Psoas muscle (tissue), 8 donors: ENCODE data around the gene OPA3. TPM values are rescaled to one million over a fixed set of nuclear protein-coding genes. Genes with fewer than 3 reads are reported as not detected.

ENCODE experiments used
- ATAC-seq, 4 donors: fragments of 200-7000 bp; cut with Tn5 transposase; one replicate each; pipeline ENCODE4 v1.9.1; 2020; ENCODE audit warnings: moderate library complexity in 3 of 4, mild to moderate bottlenecking in 2 of 4
- DNase-seq, 2 donors: peaks; one replicate each; pipeline ENCODE4 v3.0.0-alpha.2; 2020
- H3K27ac ChIP-seq: fragments of 200-600 bp; one replicate; pipeline ENCODE4 v1.8.0; 2022
- H3K27me3 ChIP-seq, 3 donors: fragments of 200-600 bp in 1 of 3; one replicate each; pipeline versions ENCODE4 v1.6.1 to v1.8.0; 2013 to 2022; ENCODE audit warnings: low read length in 2 of 3, mild to moderate bottlenecking in 2 of 3, moderate library complexity in 1 of 3; ENCODE audit not compliant: insufficient read depth in 3 of 3
- H3K36me3 ChIP-seq, 2 donors: fragments of 200-600 bp in 1 of 2; one replicate each; pipeline versions ENCODE4 v1.6.1 to v1.8.0; 2013 to 2022; ENCODE audit warnings: low read depth in 1 of 2, mild to moderate bottlenecking in 1 of 2, moderate library complexity in 1 of 2; ENCODE audit not compliant: insufficient read depth in 1 of 2
- H3K4me1 ChIP-seq: fragments of 200-600 bp; one replicate; pipeline ENCODE4 v1.8.0; 2022
- H3K4me3 ChIP-seq: fragments of 200-600 bp; one replicate; pipeline ENCODE4 v1.8.0; 2022; ENCODE audit warnings: mild to moderate bottlenecking
- H3K9me3 ChIP-seq: fragments of 200-600 bp; one replicate; pipeline ENCODE4 v1.8.0; 2022
- CTCF ChIP-seq: fragments of 200-600 bp; IDR thresholded peaks from one replicate; pipeline ENCODE4 v1.8.0; 2022; ENCODE audit warnings: antibody characterized with exemption
- WGBS, 3 donors: extraction: QIAGEN DNeasy Blood & Tissue Kit; methylation state at CpG; one replicate each; pipeline versions ENCODE4 v1.1.6 to v1.1.7; 2013; 5-methylcytosine and 5-hydroxymethylcytosine counted together
- intact Hi-C, 2 donors: fragments of 100-400 bp; cut with DNase I; formaldehyde crosslinking; loops; one replicate each; pipeline versions ENCODE4 v1.11.0 to v1.14.2; 2022
- polyA plus RNA-seq, 3 donors: library from polyadenylated mRNA; stranded (reverse); fragments of 200-250 nt; gene quantifications; one replicate each; pipeline ENCODE4 v1.2.3, GENCODE V29; 2013
- total RNA-seq, 4 donors: library from RNA; stranded (reverse); fragmentation: NEBNext Ultra II Directional in 2 of 4; extraction: Animal tissue kit (Norgen Biotek cat#: 25700) in 2 of 4; gene quantifications; one replicate each; pipeline versions ENCODE4 v1.2.1 to v1.2.4, GENCODE V29; 2021 to 2023
- donor health status: healthy with polysubstance abuse.
- donor health status: DM: no; HTN: no; CAD: no; lungs with moderate emphysema.
- donor health status: Bipolar disorder and iron deficiency.
- donor health status: healthy.
- donor health status: DM: yes; HTN: yes; CAD: no.
- donor health status: DM: no; HTN: no; CAD: no.
- donor health status: DM: no; HTN: no; CAD: no.
- donor health status: DM: yes; HTN: yes; CAD: no.

The OPA3 gene
- total and polyA plus RNA-seq, 7 donors: 9.1 to 27.6 (median 15.8) TPM

DNA sequence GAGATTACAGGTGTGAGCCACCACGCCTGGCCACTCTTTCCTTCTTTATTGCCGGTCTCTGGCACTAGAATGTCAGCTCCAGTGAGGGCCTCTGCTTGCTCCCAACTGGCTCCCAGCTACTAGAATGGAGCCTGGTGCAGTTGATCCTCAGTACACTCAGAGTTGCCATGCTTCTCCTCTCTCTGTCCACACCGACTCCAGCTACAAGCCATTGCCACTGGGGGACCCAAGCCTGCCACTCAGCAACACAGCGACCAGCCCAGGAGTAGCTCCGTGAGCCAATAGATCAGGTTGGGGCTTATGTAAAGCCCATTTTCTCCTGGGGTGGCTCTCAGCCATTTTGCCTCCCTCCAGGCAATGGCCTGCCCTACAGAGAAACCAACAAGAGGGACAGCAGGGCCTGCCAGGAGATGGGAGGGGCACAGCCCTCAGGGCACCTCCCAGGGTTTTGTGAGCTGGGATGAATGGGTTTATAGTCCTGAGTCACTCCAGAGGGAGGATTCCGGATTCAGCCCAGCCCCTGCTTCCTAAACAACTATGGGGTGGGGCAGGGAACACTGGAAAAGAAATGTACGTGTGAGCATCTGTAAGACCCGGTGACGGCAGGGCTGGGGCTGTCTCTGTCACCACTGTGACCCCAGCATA lies 36.5 kb downstream of the OPA3 start:
- H3K4me1 ChIP-seq: peaks cover 5% of the 10 kb centered on the region
- 77 to 86% (median 82%) methylated on average over 9 of the region's 9 CpGs for WGBS, 3 donors
- no peak overlapping the region for H3K4me3 ChIP-seq
- DNase-seq: no peak
- intact Hi-C loops: no loop called here
- H3K27ac ChIP-seq: no peak overlapping the region
- no peak for TF ChIP-seq CTCF
- peak in 3 of 4 donors; percentile 27 to 51 (median 45) for ATAC-seq
- no peaks in the 10 kb centered on the region for H3K27me3 ChIP-seq
- H3K36me3 ChIP-seq: peaks cover 0 to 4% of the 10 kb centered on the region in 2 donors
- H3K9me3 ChIP-seq: no peaks in the 10 kb centered on the region

GRCh38 chr19:45547211-45547770 lies 37.3 kb downstream of the OPA3 start:
- no peak for TF ChIP-seq CTCF
- intact Hi-C loops: no loop called here
- DNase-seq (no peak), ATAC-seq (no peak)
- Histone ChIP-seq H3K4me3 (no peak overlapping the region), H3K27me3 (no peaks in the 10 kb centered on the region), H3K4me1 (peaks cover 5% of the 10 kb centered on the region), H3K27ac (no peak overlapping the region), H3K9me3 (no peaks in the 10 kb centered on the region), H3K36me3 (no peaks in the 10 kb centered on the region)
- 85 to 90% (median 88%) methylated on average over 10 of the region's 10 CpGs for WGBS, 3 donors

DNA sequence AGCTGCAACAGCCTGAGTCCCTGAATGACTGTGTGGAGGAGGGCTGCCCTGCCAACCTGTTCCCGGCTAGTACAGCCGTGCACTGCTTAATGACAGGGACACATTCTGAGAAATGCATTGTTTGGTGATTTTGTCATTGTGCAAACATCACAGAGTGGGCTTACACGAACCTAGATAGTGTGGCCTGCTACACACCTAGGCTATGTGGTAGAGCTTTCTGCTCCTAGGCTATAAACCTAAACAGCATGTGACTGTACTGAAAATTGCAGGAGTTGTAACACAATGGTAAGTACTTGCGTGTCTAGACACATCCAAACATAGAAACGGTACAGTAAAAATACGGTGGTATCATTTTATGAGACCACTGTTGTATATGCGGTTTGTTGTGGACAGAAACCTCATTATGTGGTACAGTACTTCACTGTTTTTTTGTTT lies 42.4 kb downstream of the OPA3 start:
- Histone ChIP-seq H3K4me3 (no peak overlapping the region), H3K36me3 (no peaks in the 10 kb centered on the region), H3K27ac (no peak overlapping the region), H3K9me3 (no peaks in the 10 kb centered on the region), H3K27me3 (no peaks in the 10 kb centered on the region), H3K4me1 (no peaks in the 10 kb centered on the region)
- TF ChIP-seq CTCF: no peak
- intact Hi-C loops: no loop called here
- DNase-seq: no peak
- 70 to 84% (median 73%) methylated on average over 7 of the region's 7 CpGs for WGBS, 3 donors
- ATAC-seq: no peak

DNA sequence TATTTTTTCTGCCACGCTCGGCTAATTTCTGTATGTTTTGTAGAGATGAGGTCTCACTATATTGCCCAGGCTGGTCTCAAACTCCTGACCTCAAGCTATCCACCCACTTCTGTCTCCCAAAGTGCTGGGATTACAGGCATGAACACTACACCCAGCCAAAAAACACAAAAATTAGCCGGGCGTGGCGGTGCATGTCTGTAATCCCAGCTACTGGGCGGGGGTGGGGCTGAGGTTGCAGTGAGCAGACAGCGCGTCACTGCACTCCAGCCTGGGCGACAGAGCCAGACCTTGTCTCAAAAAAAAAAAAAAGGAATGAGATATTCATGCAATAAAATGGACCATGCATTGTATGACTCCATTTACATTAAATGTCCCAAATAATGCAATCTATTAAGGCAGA lies 45.1 kb downstream of the OPA3 start:
- no peaks in the 10 kb centered on the region for H3K36me3 ChIP-seq
- H3K4me1 ChIP-seq: no peaks in the 10 kb centered on the region
- ATAC-seq (no peak), DNase-seq (no peak)
- WGBS, 3 donors: 77 to 84% (median 78%) methylated on average over 9 of the region's 9 CpGs
- TF ChIP-seq CTCF: no peak
- no peaks in the 10 kb centered on the region for H3K9me3 ChIP-seq
- no peak overlapping the region for H3K27ac ChIP-seq
- no peak overlapping the region for H3K4me3 ChIP-seq
- H3K27me3 ChIP-seq: no peaks in the 10 kb centered on the region
- intact Hi-C loops: no loop called here
